K562 (cell line): ENCODE data around the gene TTC38. TPM values are rescaled to one million over a fixed set of nuclear protein-coding genes. Genes with fewer than 3 reads are reported as not detected.

Source experiments
- ATAC-seq: fragments of 200-7000 bp; cut with Tn5 transposase; 3 replicates; pipeline ENCODE4 v1.9.1; 2020; ENCODE audit warnings: moderate library complexity
- BruUV-seq: library from RNA; stranded (reverse); fragments of 400-500 nt; replicated peaks from 2 replicates; lab custom pipeline; 2021; lab: Mats Ljungman, UMichigan
- CTCF ChIA-PET: fragments of 300-600 bp; formaldehyde crosslinking; extraction: SDS; loops from one replicate; lab custom pipeline; 2021; ENCODE audit warnings: low intra/inter-chr PET ratio; lab: Yijun Ruan, JAX
- POLR2A ChIA-PET: fragments of 300-600, 350-650 bp; sonication (Branson Sonifier 250); formaldehyde crosslinking; extraction: SDS; loops from one replicate; lab custom pipeline; 2021; ENCODE audit warnings: antibody characterized with exemption, inconsistent platforms; lab: Yijun Ruan, JAX
- DNase-seq, 4 experiments: peaks; one replicate each; pipeline versions ENCODE4 v3.0.0 to v3.0.0-alpha.2; 2011 to 2018; ENCODE audit warnings: low spot score in 3 of 4, mixed read lengths in 3 of 4; ENCODE audit errors: extremely low read depth in 1 of 4
- FAIRE-seq: peaks from 2 replicates; lab custom pipeline; 2011; peaks lifted over from hg19 to GRCh38; lab: Jason Lieb, UNC
- H2AFZ ChIP-seq: 2 replicates; pipeline ENCODE4 v1.6.0; 2011; ENCODE audit warnings: low read depth, low read length, control low read depth, inconsistent platforms
- H3K27ac ChIP-seq: fragments of 200-600 bp; 3 replicates; pipeline ENCODE4 v1.8.0; 2011; ENCODE audit warnings: low read depth, mild to moderate bottlenecking, control low read depth, inconsistent platforms, low read length, moderate library complexity, mixed read lengths; ENCODE audit errors: extremely low read depth
- H3K27me3 ChIP-seq, 2 experiments: fragments of 300-600 bp in 1 of 2; 2 replicates in 1 of 2; 3 replicates in 1 of 2; pipeline versions ENCODE4 v1.6.0 to v1.8.0; 2011; ENCODE audit warnings: inconsistent platforms in 2 of 2, low read length in 2 of 2, mild to moderate bottlenecking in 1 of 2, mixed read lengths in 1 of 2, moderate library complexity in 1 of 2; ENCODE audit not compliant: control insufficient read depth in 2 of 2, insufficient read depth in 2 of 2
- H3K36me3 ChIP-seq: fragments of 300-600 bp; 3 replicates; pipeline ENCODE4 v1.8.0; 2011; ENCODE audit warnings: mild to moderate bottlenecking, low read length, inconsistent platforms; ENCODE audit not compliant: control insufficient read depth, insufficient read depth
- H3K4me1 ChIP-seq, 2 experiments: fragments of 200-600 bp in 1 of 2; replicated peaks in 1 of 2; 2 replicates in 1 of 2; 3 replicates in 1 of 2; pipeline versions ENCODE4 v1.5.1 to v1.8.0; 2011; ENCODE audit warnings: inconsistent platforms in 2 of 2, low read length in 2 of 2, mild to moderate bottlenecking in 1 of 2, mixed read lengths in 1 of 2, moderate library complexity in 1 of 2; ENCODE audit not compliant: control insufficient read depth in 2 of 2, insufficient read depth in 2 of 2
- H3K4me2 ChIP-seq: 2 replicates; pipeline ENCODE4 v1.6.1; 2011; ENCODE audit warnings: low read length, control low read depth, inconsistent platforms, mixed read lengths; ENCODE audit not compliant: insufficient read depth
- H3K4me3 ChIP-seq: fragments of 200-600 bp; sonication (generic), shearing (Covaris generic); 2 replicates; pipeline ENCODE4 v1.5.1; 2016; ENCODE audit warnings: control low read depth, inconsistent platforms
- H3K79me2 ChIP-seq: fragments of 200-600 bp; 3 replicates; pipeline ENCODE4 v1.8.0; 2011; ENCODE audit warnings: low read length, inconsistent platforms; ENCODE audit not compliant: control insufficient read depth, insufficient read depth
- H3K9ac ChIP-seq, 2 experiments: 2 replicates each; pipeline versions ENCODE4 v1.6.0 to v1.6.1; 2011; ENCODE audit warnings: low read depth in 2 of 2, low read length in 2 of 2, control low read depth in 1 of 2, inconsistent platforms in 1 of 2, mild to moderate bottlenecking in 1 of 2, mixed read lengths in 1 of 2; ENCODE audit not compliant: insufficient read depth in 1 of 2
- H3K9me1 ChIP-seq: one replicate; pipeline ENCODE4 v1.6.0; 2011; ENCODE audit warnings: inconsistent platforms, mild to moderate bottlenecking, low read length, moderate library complexity; ENCODE audit not compliant: control insufficient read depth, insufficient read depth
- H3K9me3 ChIP-seq: replicated peaks from 2 replicates; pipeline ENCODE4 v1.5.1; 2011; ENCODE audit warnings: low read depth, low read length, inconsistent platforms; ENCODE audit not compliant: control insufficient read depth, insufficient read depth
- H4K20me1 ChIP-seq: replicated peaks from 2 replicates; pipeline ENCODE4 v1.6.1; 2011; ENCODE audit warnings: low read length, inconsistent platforms, mixed read lengths; ENCODE audit not compliant: control insufficient read depth, insufficient read depth
- BMI1 ChIP-seq: fragments of 150-350 bp; IDR thresholded peaks from 2 replicates; pipeline ENCODE4 v1.6.1; 2014; ENCODE audit warnings: low read length
- CBX3 ChIP-seq, 2 experiments: IDR thresholded peaks; 1 replicate in 1 of 2; 2 replicates in 1 of 2; pipeline ENCODE4 v1.6.1; 2012; ENCODE audit warnings: inconsistent platforms in 2 of 2, low read length in 2 of 2, borderline replicate concordance in 1 of 2, control low read depth in 1 of 2
- MECOM ChIP-seq: fragments of 250-450 bp; sonication (Bioruptor Pico); IDR thresholded peaks from 2 replicates; pipeline ENCODE4 v1.8.0; 2022; ENCODE audit warnings: inconsistent platforms
- RBM39 ChIP-seq: fragments of 200-400 bp; formaldehyde crosslinking; optimal IDR thresholded peaks from 2 replicates; pipeline ENCODE3; 2018; ENCODE audit warnings: low read depth, low read length
- TARDBP ChIP-seq: fragments of 450-650 bp; IDR thresholded peaks from 2 replicates; pipeline ENCODE4 v1.6.1; 2016
- TBL1XR1 ChIP-seq, 2 experiments: IDR thresholded peaks; 2 replicates each; pipeline ENCODE4 v1.6.1; 2012; ENCODE audit warnings: improper control_type of control experiment in 2 of 2, low read length in 2 of 2, mild to moderate bottlenecking in 1 of 2
- TEAD2 ChIP-seq: fragments of 450-650 bp; IDR thresholded peaks from 2 replicates; pipeline ENCODE4 v1.6.1; 2016; ENCODE audit warnings: missing genetic modification characterization, control low read depth, missing compliant biosample characterization
- ZNF282 ChIP-seq: sonication (generic); formaldehyde crosslinking; IDR thresholded peaks from 2 replicates; pipeline ENCODE4 v1.8.1; 2023; ENCODE audit warnings: missing genetic modification reagents
- WGBS: fragments of 100-300 bp; shearing (Covaris generic); methylation state at CpG from one replicate; pipeline ENCODE4 v1.1.6; 2016; ENCODE audit warnings: low coverage, mixed read lengths; ENCODE audit not compliant: insufficient coverage; ENCODE audit errors: missing lambda C conversion rate; 5-methylcytosine and 5-hydroxymethylcytosine counted together
- in situ Hi-C: fragments of 300-500 bp; cut with MboI; formaldehyde crosslinking; loops from 4 replicates; pipeline ENCODE4 v1.15.0; 2018; ENCODE audit warnings: inconsistent platforms, mixed read lengths
- intact Hi-C: fragments of 100-400 bp; cut with micrococcal nuclease; formaldehyde crosslinking; loops from 2 replicates; pipeline ENCODE4 v1.14.2; 2022
- polyA plus RNA-seq, 8 experiments: library from polyadenylated mRNA; depleted of rRNA in 4 of 8; stranded (reverse) in 5 of 8; unstranded in 3 of 8; fragments of >200 nt; fragmentation: Nextera tagmentation in 2 of 8; fragmentation: Illumina TruSeq in 1 of 8; extraction: Ambion mirVana in 2 of 8; extraction: Trizol in 1 of 8; gene quantifications; 2 replicates each; pipeline versions ENCODE4 v1.2.1 to v1.2.3, GENCODE V29; 2011 to 2014; ENCODE audit warnings: inconsistent platforms in 1 of 8, missing spikeins in 1 of 8
- total RNA-seq, 7 experiments: library from RNA; depleted of rRNA in 6 of 7; stranded (reverse); fragments of >200 nt in 6 of 7; fragmentation: Illumina TruSeq in 2 of 7; extraction: Trizol in 2 of 7; gene quantifications; 2 replicates each; pipeline versions ENCODE4 v1.2.1 to v1.2.3, GENCODE V29; 2011 to 2021; ENCODE audit warnings: low replicate concordance in 1 of 7
- TF ChIP-seq, protein P1 (sequence below): fragments of 450-650 bp; conservative IDR thresholded peaks from 2 replicates; pipeline ENCODE4 v1.6.1; 2016; ENCODE audit warnings: missing genetic modification characterization, low read depth, mild to moderate bottlenecking, missing compliant biosample characterization, moderate library complexity
- TF ChIP-seq, protein P2 (sequence below): fragments of 450-650 bp; IDR thresholded peaks from 2 replicates; pipeline ENCODE4 v1.6.1; 2016; ENCODE audit warnings: low read depth
- TF ChIP-seq, protein P3 (sequence below), 2 experiments: IDR thresholded peaks in 1 of 2; conservative IDR thresholded peaks in 1 of 2; 2 replicates each; pipeline ENCODE4 v1.6.1; 2016; ENCODE audit warnings: low read depth in 2 of 2, mild to moderate bottlenecking in 1 of 2, missing compliant biosample characterization in 1 of 2, missing genetic modification characterization in 1 of 2, moderate library complexity in 1 of 2

The TTC38 gene
- total and polyA plus RNA-seq, 9 of the 15 experiments (the other 6 are each of a cell fraction or from before 2014, with no cell fraction given), result 0.84 to 28.4 (median 18.1) TPM

GRCh38 chr22:46318576-46318975 lies 50.8 kb downstream of the TTC38 start:
- H3K9me3 ChIP-seq, result no peaks in the 10 kb centered on the region
- ATAC-seq (no peak), DNase-seq (no peak), FAIRE-seq (no peak)
- H2AFZ ChIP-seq, result no peak overlapping the region
- no peaks in the 10 kb centered on the region for H3K9me1 ChIP-seq
- H3K79me2 ChIP-seq, result no peaks in the 10 kb centered on the region
- in situ Hi-C loops, result loop anchor here (25.0 kb wide), 1 partner anchor 306 kb away; no protein-coding TSS in a partner anchor
- H3K27ac ChIP-seq, result no peak overlapping the region
- H3K9ac ChIP-seq, result no peak overlapping the region
- peaks cover 65% of the 10 kb centered on the region; the same call in 2 of the 3 replicates for H3K36me3 ChIP-seq
- H3K4me2 ChIP-seq, result no peak overlapping the region
- H3K4me1 ChIP-seq, result peaks cover 0 to 3% of the 10 kb centered on the region in 2 experiments; a peak in 1 of 5 replicates
- ChIA-PET CTCF (no interaction called here), POLR2A (no interaction called here)
- 99% methylated on average over 9 of the region's 15 CpGs for WGBS
- intact Hi-C loops, result no loop called here
- no peak overlapping the region for H3K4me3 ChIP-seq
- no peaks in the 10 kb centered on the region for H4K20me1 ChIP-seq
- no peaks in the 10 kb centered on the region for H3K27me3 ChIP-seq
- no TSS peak for BruUV-seq
- TF ChIP-seq TBL1XR1 (IDR thresholded peaks at IDR 0.05; ENCODE audit: low read length in 2 of 2) (no peak), TARDBP (no peak), CBX3 (IDR thresholded peaks at IDR 0.05; ENCODE audit: borderline replicate concordance in 1 of 2, low read length in 2 of 2) (no peak), TEAD2 (tag) (no peak), RBM39 (no peak), MECOM (CRISPR knock-in tag) (no peak), BMI1 (no peak), ZNF282 (CRISPR knock-in tag) (no peak)
- TF ChIP-seq, protein P1, sequence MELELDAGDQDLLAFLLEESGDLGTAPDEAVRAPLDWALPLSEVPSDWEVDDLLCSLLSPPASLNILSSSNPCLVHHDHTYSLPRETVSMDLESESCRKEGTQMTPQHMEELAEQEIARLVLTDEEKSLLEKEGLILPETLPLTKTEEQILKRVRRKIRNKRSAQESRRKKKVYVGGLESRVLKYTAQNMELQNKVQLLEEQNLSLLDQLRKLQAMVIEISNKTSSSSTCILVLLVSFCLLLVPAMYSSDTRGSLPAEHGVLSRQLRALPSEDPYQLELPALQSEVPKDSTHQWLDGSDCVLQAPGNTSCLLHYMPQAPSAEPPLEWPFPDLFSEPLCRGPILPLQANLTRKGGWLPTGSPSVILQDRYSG (tag), result no peak
- TF ChIP-seq, protein P2, sequence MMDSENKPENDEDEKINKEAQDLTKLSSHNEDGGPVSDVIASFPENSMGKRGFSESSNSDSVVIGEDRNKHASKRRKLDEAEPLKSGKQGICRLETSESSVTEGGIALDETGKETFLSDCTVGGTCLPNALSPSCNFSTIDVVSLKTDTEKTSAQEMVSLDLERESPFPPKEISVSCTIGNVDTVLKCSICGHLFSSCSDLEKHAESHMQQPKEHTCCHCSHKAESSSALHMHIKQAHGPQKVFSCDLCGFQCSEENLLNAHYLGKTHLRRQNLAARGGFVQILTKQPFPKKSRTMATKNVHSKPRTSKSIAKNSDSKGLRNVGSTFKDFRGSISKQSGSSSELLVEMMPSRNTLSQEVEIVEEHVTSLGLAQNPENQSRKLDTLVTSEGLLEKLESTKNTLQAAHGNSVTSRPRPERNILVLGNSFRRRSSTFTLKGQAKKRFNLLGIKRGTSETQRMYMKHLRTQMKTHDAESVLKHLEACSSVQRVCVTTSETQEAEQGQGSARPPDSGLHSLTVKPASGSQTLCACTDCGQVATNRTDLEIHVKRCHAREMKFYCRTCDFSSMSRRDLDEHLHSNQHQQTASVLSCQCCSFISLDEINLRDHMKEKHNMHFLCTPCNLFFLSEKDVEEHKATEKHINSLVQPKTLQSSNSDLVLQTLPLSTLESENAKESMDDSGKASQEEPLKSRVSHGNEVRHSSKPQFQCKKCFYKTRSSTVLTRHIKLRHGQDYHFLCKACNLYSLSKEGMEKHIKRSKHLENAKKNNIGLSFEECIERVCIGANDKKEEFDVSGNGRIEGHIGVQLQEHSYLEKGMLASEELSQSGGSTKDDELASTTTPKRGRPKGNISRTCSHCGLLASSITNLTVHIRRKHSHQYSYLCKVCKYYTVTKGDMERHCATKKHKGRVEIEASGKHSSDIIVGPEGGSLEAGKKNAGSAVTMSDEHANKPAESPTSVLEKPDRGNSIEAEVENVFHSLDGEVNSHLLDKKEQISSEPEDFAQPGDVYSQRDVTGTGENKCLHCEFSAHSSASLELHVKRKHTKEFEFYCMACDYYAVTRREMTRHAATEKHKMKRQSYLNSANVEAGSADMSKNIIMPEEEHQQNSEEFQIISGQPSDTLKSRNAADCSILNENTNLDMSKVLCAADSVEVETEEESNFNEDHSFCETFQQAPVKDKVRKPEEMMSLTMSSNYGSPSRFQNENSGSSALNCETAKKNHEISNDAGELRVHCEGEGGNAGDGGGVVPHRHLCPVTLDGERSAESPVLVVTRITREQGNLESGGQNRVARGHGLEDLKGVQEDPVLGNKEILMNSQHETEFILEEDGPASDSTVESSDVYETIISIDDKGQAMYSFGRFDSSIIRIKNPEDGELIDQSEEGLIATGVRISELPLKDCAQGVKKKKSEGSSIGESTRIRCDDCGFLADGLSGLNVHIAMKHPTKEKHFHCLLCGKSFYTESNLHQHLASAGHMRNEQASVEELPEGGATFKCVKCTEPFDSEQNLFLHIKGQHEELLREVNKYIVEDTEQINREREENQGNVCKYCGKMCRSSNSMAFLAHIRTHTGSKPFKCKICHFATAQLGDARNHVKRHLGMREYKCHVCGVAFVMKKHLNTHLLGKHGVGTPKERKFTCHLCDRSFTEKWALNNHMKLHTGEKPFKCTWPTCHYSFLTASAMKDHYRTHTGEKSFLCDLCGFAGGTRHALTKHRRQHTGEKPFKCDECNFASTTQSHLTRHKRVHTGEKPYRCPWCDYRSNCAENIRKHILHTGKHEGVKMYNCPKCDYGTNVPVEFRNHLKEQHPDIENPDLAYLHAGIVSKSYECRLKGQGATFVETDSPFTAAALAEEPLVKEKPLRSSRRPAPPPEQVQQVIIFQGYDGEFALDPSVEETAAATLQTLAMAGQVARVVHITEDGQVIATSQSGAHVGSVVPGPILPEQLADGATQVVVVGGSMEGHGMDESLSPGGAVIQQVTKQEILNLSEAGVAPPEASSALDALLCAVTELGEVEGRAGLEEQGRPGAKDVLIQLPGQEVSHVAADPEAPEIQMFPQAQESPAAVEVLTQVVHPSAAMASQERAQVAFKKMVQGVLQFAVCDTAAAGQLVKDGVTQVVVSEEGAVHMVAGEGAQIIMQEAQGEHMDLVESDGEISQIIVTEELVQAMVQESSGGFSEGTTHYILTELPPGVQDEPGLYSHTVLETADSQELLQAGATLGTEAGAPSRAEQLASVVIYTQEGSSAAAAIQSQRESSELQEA, result no peak
- TF ChIP-seq, protein P3, sequence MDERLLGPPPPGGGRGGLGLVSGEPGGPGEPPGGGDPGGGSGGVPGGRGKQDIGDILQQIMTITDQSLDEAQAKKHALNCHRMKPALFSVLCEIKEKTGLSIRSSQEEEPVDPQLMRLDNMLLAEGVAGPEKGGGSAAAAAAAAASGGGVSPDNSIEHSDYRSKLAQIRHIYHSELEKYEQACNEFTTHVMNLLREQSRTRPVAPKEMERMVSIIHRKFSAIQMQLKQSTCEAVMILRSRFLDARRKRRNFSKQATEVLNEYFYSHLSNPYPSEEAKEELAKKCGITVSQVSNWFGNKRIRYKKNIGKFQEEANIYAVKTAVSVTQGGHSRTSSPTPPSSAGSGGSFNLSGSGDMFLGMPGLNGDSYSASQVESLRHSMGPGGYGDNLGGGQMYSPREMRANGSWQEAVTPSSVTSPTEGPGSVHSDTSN (CRISPR knock-in tag; IDR thresholded peaks at IDR 0.05; ENCODE audit: low read depth), result no peak
- TF ChIP-seq, protein P3 (tag; conservative IDR thresholded peaks at IDR 0.05; ENCODE audit: low read depth), result no peak
